PFSK-1 (cell line): ENCODE results near the gene GALNT14.
A peak's percentile ranks its signal among the peaks of the same experiment; 100 is the strongest.

Experiments used
- FOXP2 ChIP-seq: optimal IDR thresholded peaks from 2 replicates; pipeline ENCODE3; 2011; ENCODE audit warnings: borderline replicate concordance, control low read depth, inconsistent platforms; ENCODE audit not compliant: insufficient read depth; ENCODE audit errors: extremely low read length, extremely low read depth
- POLR2AphosphoS5 ChIP-seq: IDR thresholded peaks from 2 replicates; pipeline ENCODE4 v1.6.1; 2012; ENCODE audit warnings: low read depth, mild to moderate bottlenecking, control low read depth, low read length, moderate library complexity
- REST ChIP-seq, 2 experiments: IDR thresholded peaks; 2 replicates each; pipeline versions ENCODE4 v1.6.1 to v1.8.0; 2011 to 2012; ENCODE audit warnings: low read depth in 2 of 2, low read length in 2 of 2, control low read depth in 1 of 2, inconsistent platforms in 1 of 2, mild to moderate bottlenecking in 1 of 2, moderate library complexity in 1 of 2; ENCODE audit not compliant: insufficient read depth in 1 of 2
- SIN3A ChIP-seq: IDR thresholded peaks from 2 replicates; pipeline ENCODE4 v1.6.1; 2012; ENCODE audit warnings: mild to moderate bottlenecking, low read length, moderate library complexity, borderline replicate concordance; ENCODE audit not compliant: insufficient read depth
- TAF1 ChIP-seq: IDR thresholded peaks from 2 replicates; pipeline ENCODE4 v1.6.1; 2012; ENCODE audit warnings: low read length, control low read depth, borderline replicate concordance; ENCODE audit not compliant: insufficient read depth

Gene GALNT14

GRCh38 chr2:31109633-31110192, 28.5 kb downstream of the GALNT14 start:
- TF ChIP-seq REST (IDR thresholded peaks at IDR 0.05; ENCODE audit: insufficient read depth in 1 of 2, low read depth in 2 of 2, low read length in 2 of 2) = no peak
- no peak for TF ChIP-seq POLR2AphosphoS5
- no peak for TF ChIP-seq SIN3A
- TF ChIP-seq FOXP2 = no peak
- no peak for TF ChIP-seq TAF1

- no peak for TF ChIP-seq REST (IDR thresholded peaks at IDR 0.05; ENCODE audit: insufficient read depth in 1 of 2, low read depth in 2 of 2, low read length in 2 of 2)
- no peak for TF ChIP-seq POLR2AphosphoS5
- no peak for TF ChIP-seq TAF1
- no peak for TF ChIP-seq SIN3A
- TF ChIP-seq FOXP2 = no peak
Measured at GRCh38 chr2:31108561-31109286, 29.5 kb downstream of the GALNT14 start.

DNA sequence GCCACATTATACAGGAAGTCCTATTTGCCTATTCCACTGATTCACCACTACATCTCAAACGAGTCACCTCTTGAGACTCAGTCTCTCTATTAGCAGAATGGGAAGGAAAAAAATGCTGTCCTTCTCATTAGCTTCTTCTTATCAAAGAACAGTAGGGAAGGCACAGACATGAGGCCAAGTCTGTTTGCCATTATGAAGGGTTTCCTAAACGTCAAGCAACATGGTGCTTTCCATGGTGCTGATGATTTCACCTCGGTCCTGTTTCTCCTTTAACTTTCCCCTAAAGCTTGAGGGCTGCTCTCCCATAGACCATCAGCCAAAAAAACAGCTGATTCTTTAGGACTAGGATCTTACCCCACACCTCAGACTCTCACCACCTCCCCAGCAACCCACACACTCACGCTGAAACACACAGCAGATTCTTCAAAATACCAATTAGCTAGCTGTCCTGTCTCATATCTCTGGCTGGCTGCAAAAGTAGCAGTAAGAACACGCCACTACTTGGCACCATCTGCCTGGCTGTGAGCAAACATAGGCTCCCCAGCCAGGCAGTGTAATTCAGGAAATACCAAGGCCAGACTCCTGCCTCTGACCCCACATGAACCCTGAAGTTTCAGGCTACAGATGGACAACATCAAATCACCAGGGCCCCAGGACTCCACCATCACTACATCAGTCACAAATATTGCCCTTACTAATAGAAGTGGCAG, 30.5 kb downstream of the GALNT14 start:
- TF ChIP-seq SIN3A (no peak), TAF1 (no peak), POLR2AphosphoS5 (no peak), REST (IDR thresholded peaks at IDR 0.05; ENCODE audit: insufficient read depth in 1 of 2, low read depth in 2 of 2, low read length in 2 of 2) (peak; percentile 67 to 92; a peak in 3 of 4 replicates), FOXP2 (no peak)

DNA sequence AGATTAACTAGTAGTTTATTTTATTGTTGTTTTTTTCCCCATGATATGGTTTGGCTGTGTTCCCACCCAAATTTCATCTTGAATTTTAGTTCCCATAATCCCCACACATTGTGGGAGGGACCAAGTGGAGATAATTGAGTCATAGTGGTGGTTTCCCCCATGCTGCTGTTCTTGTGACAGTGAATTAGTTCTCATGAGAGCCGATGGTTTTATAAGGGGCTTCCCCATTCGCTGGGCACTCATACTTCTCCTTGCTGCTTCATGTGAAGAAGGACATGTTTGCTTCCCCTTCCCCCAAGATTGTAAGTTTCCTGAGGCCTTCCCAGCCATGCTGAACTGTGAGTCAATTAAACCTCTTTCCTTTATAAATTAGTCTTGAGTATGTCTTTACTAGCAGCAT, 36.5 kb downstream of the GALNT14 start:
- TF ChIP-seq SIN3A = no peak

GRCh38 chr2:31097962-31098613, 40.2 kb downstream of the GALNT14 start:
- no peak for TF ChIP-seq FOXP2
- no peak for TF ChIP-seq POLR2AphosphoS5
- no peak for TF ChIP-seq SIN3A
- no peak for TF ChIP-seq REST (IDR thresholded peaks at IDR 0.05; ENCODE audit: insufficient read depth in 1 of 2, low read depth in 2 of 2, low read length in 2 of 2)
